Neural cell (in vitro differentiated cells): ENCODE results near the gene NRG3. TPM values are rescaled to one million over a fixed set of nuclear protein-coding genes. Genes with fewer than 3 reads are reported as not detected.

Source experiments
- H2AFZ ChIP-seq: fragments of 200-600, 300-800 bp; sonication (generic), shearing (Covaris generic); 2 replicates; pipeline ENCODE4 v1.6.0; 2014; ENCODE audit warnings: low read depth, mild to moderate bottlenecking, antibody characterized with exemption, low read length, moderate library complexity
- H3F3A ChIP-seq: fragments of 200-600 bp; shearing (Covaris generic); 2 replicates; pipeline ENCODE4 v1.6.1; 2016; ENCODE audit warnings: mild to moderate bottlenecking, moderate library complexity, mixed read lengths, antibody characterized with exemption, low read length; ENCODE audit not compliant: insufficient read depth, poor library complexity, severe bottlenecking
- H3K27ac ChIP-seq: fragments of 200-600, 300-800 bp; sonication (generic), shearing (Covaris generic); 2 replicates; pipeline ENCODE4 v1.5.1; 2014; ENCODE audit warnings: mild to moderate bottlenecking, low read length, moderate library complexity
- H3K27me3 ChIP-seq: fragments of 300-800, 200-600 bp; sonication (generic), shearing (Covaris generic); 2 replicates; pipeline ENCODE4 v1.6.0; 2014; ENCODE audit warnings: mild to moderate bottlenecking, low read depth, low read length, moderate library complexity; ENCODE audit not compliant: insufficient read depth
- H3K36me3 ChIP-seq: fragments of 300-800, 200-600 bp; sonication (generic), shearing (Covaris generic); 2 replicates; pipeline ENCODE4 v1.5.1; 2014; ENCODE audit warnings: mild to moderate bottlenecking, antibody characterized with exemption, low read length, moderate library complexity; ENCODE audit not compliant: insufficient read depth
- H3K4me2 ChIP-seq: fragments of 300-800, 200-600 bp; sonication (generic), shearing (Covaris generic); 2 replicates; pipeline ENCODE4 v1.6.0; 2014; ENCODE audit warnings: mild to moderate bottlenecking, low read length
- H3K4me3 ChIP-seq: fragments of 300-800, 200-600 bp; sonication (generic), shearing (Covaris generic); 2 replicates; pipeline ENCODE4 v1.5.1; 2014; ENCODE audit warnings: mild to moderate bottlenecking, low read length, moderate library complexity
- H3K79me2 ChIP-seq: fragments of 200-600 bp; shearing (Covaris generic); replicated peaks from 2 replicates; pipeline ENCODE4 v1.6.0; 2014; ENCODE audit warnings: mild to moderate bottlenecking, low read length, moderate library complexity; ENCODE audit not compliant: insufficient read depth
- H3K9ac ChIP-seq: fragments of 300-800, 200-600 bp; sonication (generic), shearing (Covaris generic); 2 replicates; pipeline ENCODE4 v1.6.1; 2016; ENCODE audit warnings: mild to moderate bottlenecking, low read length, mixed read lengths
- H3K9me2 ChIP-seq: fragments of 200-600 bp; shearing (Covaris generic); 2 replicates; pipeline ENCODE4 v1.6.1; 2016; ENCODE audit warnings: mild to moderate bottlenecking, low read length, mixed read lengths; ENCODE audit not compliant: insufficient read depth
- H3K9me3 ChIP-seq: fragments of 200-600, 300-800 bp; sonication (generic), shearing (Covaris generic); 2 replicates; pipeline ENCODE4 v1.6.1; 2016; ENCODE audit warnings: mild to moderate bottlenecking, mixed run types, low read length, moderate library complexity, mixed read lengths
- H4K20me1 ChIP-seq: fragments of 200-600 bp; shearing (Covaris generic); 2 replicates; pipeline ENCODE4 v1.6.1; 2016; ENCODE audit warnings: mild to moderate bottlenecking, mixed run types; ENCODE audit not compliant: insufficient read depth
- CTCF ChIP-seq: fragments of 450-650 bp; IDR thresholded peaks from 2 replicates; pipeline ENCODE4 v1.5.1; 2014; ENCODE audit warnings: antibody characterized with exemption, mild to moderate bottlenecking, moderate library complexity; ENCODE audit not compliant: poor library complexity, severe bottlenecking
- EP300 ChIP-seq: fragments of 450-650 bp; conservative IDR thresholded peaks from 2 replicates; pipeline ENCODE4 v1.6.1; 2014; ENCODE audit warnings: antibody characterized with exemption, mild to moderate bottlenecking, moderate library complexity; ENCODE audit not compliant: poor library complexity, severe bottlenecking
- EZH2 ChIP-seq: fragments of 200-600, 300-800 bp; shearing (Covaris generic), sonication (generic); IDR thresholded peaks from 2 replicates; pipeline ENCODE4 v1.6.1; 2014; ENCODE audit warnings: antibody characterized with exemption, low read length, borderline replicate concordance, mild to moderate bottlenecking; ENCODE audit not compliant: insufficient read depth, poor library complexity, severe bottlenecking
- MXI1 ChIP-seq: fragments of 450-650 bp; conservative IDR thresholded peaks from 2 replicates; pipeline ENCODE4 v1.6.1; 2014; ENCODE audit warnings: antibody characterized with exemption, mild to moderate bottlenecking; ENCODE audit not compliant: poor library complexity, severe bottlenecking
- POLR2AphosphoS5 ChIP-seq: IDR thresholded peaks from 2 replicates; pipeline ENCODE4 v1.6.1; 2012
- RAD21 ChIP-seq: fragments of 450-650 bp; conservative IDR thresholded peaks from 2 replicates; pipeline ENCODE4 v1.6.1; 2014; ENCODE audit warnings: antibody characterized with exemption, mild to moderate bottlenecking, moderate library complexity
- REST ChIP-seq: IDR thresholded peaks from 2 replicates; pipeline ENCODE4 v1.6.1; 2012; ENCODE audit warnings: borderline replicate concordance
- SMC3 ChIP-seq: fragments of 450-650 bp; conservative IDR thresholded peaks from 2 replicates; pipeline ENCODE4 v1.6.1; 2014; ENCODE audit warnings: antibody characterized with exemption, mild to moderate bottlenecking, moderate library complexity; ENCODE audit not compliant: poor library complexity
- TAF1 ChIP-seq: IDR thresholded peaks from 2 replicates; pipeline ENCODE4 v1.6.1; 2012; ENCODE audit warnings: low read depth
- polyA plus RNA-seq: library from polyadenylated mRNA; depleted of rRNA; stranded (reverse); fragments of >200 nt; gene quantifications from 2 replicates; pipeline ENCODE4 v1.2.3, GENCODE V29; 2014

NRG3 gene
- polyA plus RNA-seq, 1 donor from 2014 or later: 14.0 TPM

- H3K9me2 ChIP-seq: no peaks in the 10 kb centered on the region
- no peak overlapping the region for H3K9ac ChIP-seq
- H3K4me2 ChIP-seq: no peak overlapping the region
- no peaks in the 10 kb centered on the region for H3F3A ChIP-seq
- H4K20me1 ChIP-seq: no peaks in the 10 kb centered on the region
- H2AFZ ChIP-seq: no peak overlapping the region
- H3K27me3 ChIP-seq: no peaks in the 10 kb centered on the region
- no peaks in the 10 kb centered on the region for H3K9me3 ChIP-seq
- H3K36me3 ChIP-seq: no peaks in the 10 kb centered on the region
- TF ChIP-seq EZH2 (no peak), RAD21 (no peak), EP300 (no peak), REST (no peak), SMC3 (no peak), POLR2AphosphoS5 (no peak), TAF1 (no peak)
- no peak overlapping the region for H3K27ac ChIP-seq
- no peaks in the 10 kb centered on the region for H3K79me2 ChIP-seq
- no peak overlapping the region for H3K4me3 ChIP-seq
These were observed 162.1 kb downstream of the NRG3 start for GRCh38 chr10:82037076-82037475.

- Histone ChIP-seq H3K9ac (no peak overlapping the region), H3K27ac (no peak overlapping the region), H3K79me2 (no peaks in the 10 kb centered on the region), H3K9me2 (no peaks in the 10 kb centered on the region), H3K4me3 (no peak overlapping the region), H2AFZ (no peak overlapping the region), H3K36me3 (no peaks in the 10 kb centered on the region), H4K20me1 (no peaks in the 10 kb centered on the region), H3K27me3 (no peaks in the 10 kb centered on the region), H3F3A (no peaks in the 10 kb centered on the region), H3K4me2 (no peak overlapping the region), H3K9me3 (no peaks in the 10 kb centered on the region)
- TF ChIP-seq MXI1 (no peak), EZH2 (no peak), TAF1 (no peak)
These were observed 163.6 kb downstream of the NRG3 start for GRCh38 chr10:82038587-82038986.

- Histone ChIP-seq H3K36me3 (no peaks in the 10 kb centered on the region), H3K9ac (no peak overlapping the region), H3K27me3 (no peaks in the 10 kb centered on the region), H3K27ac (no peak overlapping the region), H3K79me2 (no peaks in the 10 kb centered on the region), H3F3A (no peaks in the 10 kb centered on the region), H3K4me3 (no peak overlapping the region), H3K4me2 (no peak overlapping the region), H2AFZ (no peak overlapping the region), H3K9me3 (no peaks in the 10 kb centered on the region), H3K9me2 (no peaks in the 10 kb centered on the region), H4K20me1 (no peaks in the 10 kb centered on the region)
- TF ChIP-seq CTCF: no peak
- TF ChIP-seq RAD21: no peak
- no peak for TF ChIP-seq SMC3
These were observed 165.3 kb downstream of the NRG3 start for GRCh38 chr10:82040336-82040735.
